Renal cortical epithelial cell (primary cell): ENCODE results near the gene TMEM272. TPM values are rescaled to one million over a fixed set of nuclear protein-coding genes. Genes with fewer than 3 reads are reported as not detected.

ENCODE experiments used
- DNase-seq: peaks from one replicate; pipeline ENCODE4 v3.0.0-alpha.2; 2011; ENCODE audit warnings: low read depth
- total RNA-seq: library from RNA; depleted of rRNA; stranded (reverse); fragments of >200 nt; gene quantifications from 2 replicates; pipeline ENCODE4 v1.2.3, GENCODE V29; 2014

Gene TMEM272
- total RNA-seq, 1 donor from 2014 or later, result not detected

DNA sequence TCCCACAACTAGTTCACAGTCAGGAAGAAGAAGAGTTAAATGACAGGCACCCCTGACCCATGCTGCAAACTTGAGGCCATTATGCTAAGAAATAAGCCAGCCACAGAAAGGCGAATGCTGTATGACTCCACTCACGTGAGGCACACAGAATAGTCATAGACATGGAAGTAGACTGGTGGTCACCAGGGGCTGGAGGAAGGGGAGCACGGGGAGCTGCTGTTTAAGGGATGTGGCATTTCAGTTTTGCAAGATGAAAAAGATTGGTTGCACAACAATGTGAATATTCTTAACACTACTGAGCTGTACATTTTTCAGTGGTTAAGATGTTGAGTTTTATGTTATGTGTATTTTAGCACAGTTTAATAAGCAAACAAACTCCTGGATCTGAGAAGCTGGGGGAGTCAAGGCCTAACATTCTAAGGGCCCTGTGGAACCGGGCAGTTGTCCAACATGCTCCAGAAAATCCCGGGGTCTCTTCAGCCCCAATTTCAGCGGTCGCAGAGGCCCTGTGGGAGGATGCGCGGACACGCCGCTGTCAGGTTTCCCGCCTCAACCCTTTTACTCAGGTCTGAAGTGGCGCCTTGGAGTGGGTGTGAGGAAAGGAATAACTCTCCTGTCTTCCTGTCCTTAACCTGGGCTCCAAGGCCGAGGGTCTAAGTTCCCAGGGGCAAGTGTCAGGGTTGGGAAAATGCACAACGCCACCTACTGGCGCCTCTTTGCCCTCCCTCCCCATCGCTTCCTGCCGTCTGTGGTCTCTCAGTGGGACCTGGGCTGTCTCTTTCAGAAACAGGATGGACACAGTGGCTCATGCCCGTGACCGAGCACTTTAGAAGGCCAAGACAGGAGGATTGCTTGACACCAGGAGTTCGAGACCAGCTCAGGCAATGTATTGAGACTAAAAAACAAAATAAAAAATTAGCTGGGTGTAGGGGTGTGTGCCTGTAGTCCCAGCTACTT lies 4.4 kb upstream of the TMEM272 start:
- no peak for DNase-seq

DNA sequence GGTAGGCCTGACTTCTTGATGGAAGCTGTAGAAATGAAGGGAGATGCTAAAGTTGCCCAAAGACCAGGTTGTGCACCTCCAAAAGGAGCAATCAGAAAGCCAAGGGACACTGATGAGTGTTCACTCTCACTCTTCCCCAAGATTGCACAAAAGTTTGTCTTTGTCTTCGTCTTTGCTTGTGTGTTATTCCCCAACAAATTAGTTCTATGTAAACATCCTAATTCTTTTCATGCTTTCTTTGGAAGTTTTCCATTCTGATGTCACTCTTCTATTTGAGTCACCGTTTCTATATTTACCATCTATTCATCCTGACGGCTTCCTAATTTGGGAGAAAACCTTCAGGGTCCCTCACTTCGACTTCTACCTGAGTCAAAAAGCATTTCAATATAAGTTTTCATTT lies 3.7 kb upstream of the TMEM272 start:
- DNase-seq, result peak; percentile 4

DNA sequence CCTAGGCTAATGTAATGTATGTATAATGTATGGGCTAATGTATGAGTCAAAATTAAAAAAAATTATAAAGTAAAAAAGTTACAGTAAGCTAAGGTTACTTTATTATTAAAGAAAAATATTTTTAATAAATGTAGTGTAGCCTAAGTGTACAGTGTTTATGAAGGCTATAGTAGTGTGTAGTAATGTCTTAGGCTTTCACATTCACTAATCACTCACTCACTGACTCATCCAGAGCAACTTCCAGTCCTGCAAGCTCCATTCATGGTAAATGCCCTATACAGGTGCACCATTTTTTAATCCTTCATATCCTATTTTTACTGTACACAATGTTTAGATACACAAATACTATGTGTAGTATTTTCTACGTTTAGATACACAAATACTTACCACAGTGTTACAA lies 1.8 kb upstream of the TMEM272 start:
- DNase-seq, result no peak

DNA sequence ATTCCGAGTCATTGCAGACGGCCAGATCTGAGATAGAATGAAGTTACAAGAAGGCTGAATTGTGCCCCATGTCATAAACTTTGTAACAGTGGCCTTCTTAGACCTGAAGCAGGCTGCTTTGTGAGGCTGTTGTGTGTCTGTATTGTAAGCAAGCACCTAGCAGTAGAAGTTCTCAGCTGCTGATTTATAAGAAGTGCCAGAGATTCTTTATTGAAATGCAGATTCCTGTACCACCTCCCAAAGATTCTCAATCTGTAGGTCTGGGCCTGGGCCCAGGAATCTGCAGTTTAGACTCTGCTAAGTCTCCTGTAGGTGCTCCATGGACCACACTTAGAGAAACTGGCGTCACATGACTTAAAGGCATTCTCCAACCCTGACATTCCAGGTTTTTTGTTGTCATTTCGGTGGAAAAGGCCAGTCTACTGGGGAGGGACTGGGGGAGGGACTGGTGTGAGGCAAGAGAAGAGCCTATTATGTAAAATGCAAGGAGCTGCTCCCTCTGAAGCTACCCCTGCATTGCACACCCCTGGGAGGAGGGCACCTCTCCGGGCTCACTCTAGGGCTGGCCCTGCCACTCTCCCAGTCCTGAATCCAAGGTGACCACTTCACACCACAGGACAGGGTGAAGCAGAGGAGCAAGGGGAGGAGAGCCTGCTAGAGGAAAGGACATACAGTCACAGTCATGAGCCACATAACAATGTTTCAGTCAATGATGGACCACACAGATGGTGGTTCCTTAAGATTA lies 769 bp upstream of the TMEM272 start:
- peak; percentile 3 for DNase-seq

- no peak for DNase-seq
These were observed 1.4 kb downstream of the TMEM272 start for GRCh38 chr13:51843529-51843928.

DNA sequence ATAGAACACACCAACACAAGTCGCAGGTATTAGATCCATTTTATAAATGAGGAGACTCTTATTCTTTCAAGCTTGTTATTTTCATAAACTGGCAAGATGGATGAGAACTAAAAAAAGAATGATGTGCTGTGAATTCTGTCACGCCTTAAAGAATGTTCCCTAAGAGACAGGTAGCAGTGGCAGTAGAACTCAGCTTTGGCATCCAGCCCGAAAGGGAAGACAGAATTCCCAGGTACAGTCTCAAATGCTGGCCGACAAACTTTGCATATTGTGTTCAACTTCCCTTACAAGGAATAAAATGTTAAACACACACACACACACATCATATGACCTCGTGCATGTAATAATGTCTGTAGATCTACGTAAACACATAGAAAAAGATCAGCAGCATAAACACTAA lies 3.2 kb downstream of the TMEM272 start:
- DNase-seq, result no peak

DNA sequence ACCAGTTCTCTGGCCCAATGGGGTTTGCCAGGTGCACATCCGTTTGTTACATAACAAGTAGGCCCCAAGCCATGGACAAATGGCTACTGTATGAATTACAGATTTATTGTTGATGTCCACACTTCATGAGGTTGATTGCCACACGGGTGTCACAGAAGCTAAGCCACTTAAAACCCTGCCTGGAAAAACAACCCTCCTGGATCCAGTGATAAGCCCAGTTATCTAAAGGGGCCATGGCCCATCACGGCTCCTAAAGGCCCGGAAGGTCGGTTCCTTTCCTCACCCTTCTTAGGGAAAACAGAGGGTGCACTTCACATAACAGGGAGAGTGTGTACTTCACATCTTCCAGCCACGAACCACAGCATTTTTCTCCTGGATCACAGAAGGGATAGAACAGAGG lies 4.1 kb downstream of the TMEM272 start:
- DNase-seq, result no peak

GRCh38 chr13:51839711-51840540 lies 5.1 kb downstream of the TMEM272 start:
- no peak for DNase-seq

- DNase-seq, result peak; percentile 78
These were observed 6.6 kb downstream of the TMEM272 start for GRCh38 chr13:51838240-51838846.

DNA sequence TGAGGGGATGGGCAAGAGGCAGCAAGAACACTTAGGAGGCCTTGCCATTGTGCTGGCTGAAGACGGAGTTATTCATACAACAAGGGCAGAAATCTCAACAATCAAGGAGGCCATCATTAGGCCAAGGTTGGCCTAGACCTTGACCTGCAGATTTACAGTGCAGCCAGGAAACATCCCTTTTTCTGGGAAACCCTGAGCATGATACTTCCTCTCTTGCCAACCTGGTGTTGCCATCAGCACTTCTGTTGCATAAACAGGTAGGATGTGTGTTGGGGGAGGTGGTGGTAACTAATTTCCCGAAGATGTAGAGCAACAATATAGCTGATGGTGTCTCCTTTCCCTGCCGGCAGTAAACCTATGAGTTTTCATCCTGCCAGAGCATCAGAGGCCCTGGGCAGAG lies 8.0 kb downstream of the TMEM272 start:
- DNase-seq, result no peak

GRCh38 chr13:51834581-51835171 lies 10.3 kb downstream of the TMEM272 start:
- DNase-seq, result no peak

GRCh38 chr13:51833980-51834379 lies 11.0 kb downstream of the TMEM272 start:
- DNase-seq, result no peak

GRCh38 chr13:51832471-51833152 lies 12.4 kb downstream of the TMEM272 start:
- DNase-seq, result no peak

- no peak for DNase-seq
These were observed 13.5 kb downstream of the TMEM272 start for GRCh38 chr13:51831519-51831918.

GRCh38 chr13:51829568-51829899 lies 15.4 kb downstream of the TMEM272 start:
- no peak for DNase-seq

- no peak for DNase-seq
These were observed 16.0 kb downstream of the TMEM272 start for GRCh38 chr13:51828730-51829567.

DNA sequence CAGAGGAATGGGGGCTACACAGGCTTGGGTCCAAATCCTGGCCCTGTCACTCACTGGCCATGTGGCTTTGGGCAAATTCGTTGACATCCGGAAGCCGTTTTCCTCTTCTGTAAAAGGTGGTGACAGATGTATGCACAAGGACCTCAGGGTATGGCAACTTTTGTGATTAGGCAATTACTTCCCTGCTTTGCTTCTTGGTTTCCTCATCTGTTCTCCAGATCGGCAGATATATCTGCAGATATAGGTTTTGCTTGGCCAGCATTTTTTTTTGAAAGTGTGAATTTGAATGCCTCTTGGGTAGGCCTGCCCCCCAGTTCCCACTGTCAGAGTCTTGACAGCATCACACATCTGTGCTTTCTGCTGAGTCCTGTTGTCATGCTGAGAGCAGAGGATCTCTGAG lies 17.7 kb downstream of the TMEM272 start:
- no peak for DNase-seq

DNA sequence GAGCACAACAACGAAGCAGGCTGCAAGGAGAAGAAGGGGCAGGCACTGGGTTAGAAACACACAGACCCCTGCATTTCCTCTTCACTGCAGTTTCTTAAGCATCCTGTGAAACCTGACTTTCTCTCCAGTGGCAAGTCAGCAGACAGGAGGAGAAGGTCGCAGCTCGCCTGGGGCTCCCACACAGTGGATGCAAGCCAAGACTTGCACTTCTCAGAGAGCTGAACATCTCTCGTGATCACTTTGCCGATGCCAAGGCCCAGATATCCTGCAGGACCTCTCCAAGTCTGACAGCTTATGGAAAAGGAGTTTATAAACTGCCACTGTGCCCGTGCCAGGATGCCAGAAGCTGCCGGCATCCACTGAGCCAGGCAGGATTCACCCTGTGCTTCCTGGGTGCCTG lies 18.4 kb downstream of the TMEM272 start:
- DNase-seq, result no peak

DNA sequence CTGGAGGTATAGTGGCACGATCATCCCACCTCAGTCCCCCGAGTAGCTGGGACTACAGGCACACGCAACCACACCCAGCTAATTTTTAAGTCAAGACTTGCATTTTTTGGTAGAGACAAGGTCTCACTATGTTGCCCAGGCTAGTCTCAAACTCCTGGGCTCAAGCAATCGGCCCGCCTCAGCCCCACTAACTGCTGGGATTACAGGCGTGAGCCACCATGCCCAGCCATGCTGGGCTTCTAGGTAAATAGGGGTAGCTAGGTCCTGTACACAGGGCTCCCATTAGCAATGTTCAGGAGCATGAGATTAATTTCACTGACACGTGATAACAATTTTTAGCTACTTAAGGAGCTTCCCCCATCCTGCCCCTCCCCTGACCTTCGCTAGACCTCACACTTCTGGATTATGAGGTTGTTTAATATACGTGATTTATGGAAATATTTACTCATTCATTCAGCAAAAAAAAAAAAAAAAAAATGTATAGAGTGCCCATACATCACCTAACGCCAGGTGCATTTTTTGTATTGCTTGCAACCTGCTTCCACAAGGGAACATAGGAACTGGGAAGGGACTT lies 19.2 kb downstream of the TMEM272 start:
- DNase-seq, result no peak
